Esophagus squamous epithelium (tissue), 4 donors: Measurements from ENCODE around the gene HMGCR.

Experiments used
- CTCF ChIP-seq, 6 experiments: fragments of 450-650 bp in 4 of 6; fragments of 200-600 bp in 2 of 6; sonication (generic) in 2 of 6; IDR thresholded peaks; one replicate each; pipeline ENCODE4 v1.5.1; 2016 to 2019; ENCODE audit warnings: antibody characterized with exemption in 6 of 6, mild to moderate bottlenecking in 4 of 6, moderate library complexity in 4 of 6
- POLR2A ChIP-seq, 4 donors: fragments of 450-650 bp; IDR thresholded peaks; one replicate each; pipeline ENCODE4 v1.6.1; 2017; ENCODE audit warnings: antibody characterized with exemption in 4 of 4, mild to moderate bottlenecking in 4 of 4, moderate library complexity in 3 of 4

GRCh38 chr5:75300084-75300483 is 36.9 kb upstream of the HMGCR start:
- no peak for TF ChIP-seq CTCF (IDR thresholded peaks at IDR 0.05)
- no peak for TF ChIP-seq POLR2A (IDR thresholded peaks at IDR 0.05)
